DND-41 (cell line): ENCODE measurements around the gene CALHM6.

ENCODE experiments used
- CTCF ChIP-seq: IDR thresholded peaks from 2 replicates; pipeline ENCODE4 v1.5.1; 2012; ENCODE audit warnings: borderline replicate concordance, low read length, moderate library complexity, mild to moderate bottlenecking; ENCODE audit not compliant: poor library complexity, severe bottlenecking; ENCODE audit errors: extremely low read depth
- EZH2 ChIP-seq: IDR thresholded peaks from 3 replicates; pipeline ENCODE4 v1.6.1; 2012; ENCODE audit warnings: borderline replicate concordance, low read depth, mild to moderate bottlenecking, moderate library complexity, low read length, inconsistent platforms; ENCODE audit not compliant: severe bottlenecking

DNA sequence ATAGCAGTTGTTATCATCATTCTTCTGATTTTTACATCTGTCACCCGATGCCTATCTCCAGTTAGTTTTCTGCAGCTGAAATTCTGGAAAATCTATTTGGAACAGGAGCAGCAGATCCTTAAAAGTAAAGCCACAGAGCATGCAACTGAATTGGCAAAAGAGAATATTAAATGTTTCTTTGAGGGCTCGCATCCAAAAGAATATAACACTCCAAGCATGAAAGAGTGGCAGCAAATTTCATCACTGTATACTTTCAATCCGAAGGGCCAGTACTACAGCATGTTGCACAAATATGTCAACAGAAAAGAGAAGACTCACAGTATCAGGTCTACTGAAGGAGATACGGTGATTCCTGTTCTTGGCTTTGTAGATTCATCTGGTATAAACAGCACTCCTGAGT is 2.1 kb downstream of the CALHM6 start:
- TF ChIP-seq CTCF (no peak), EZH2 (no peak)
